ENCODE data around the gene ELAPOR2. TPM values are rescaled to one million over a fixed set of nuclear protein-coding genes. Genes with fewer than 3 reads are reported as not detected.
A peak's percentile ranks its signal among the peaks of the same experiment; 100 is the strongest.
"Not testable (repeated sequence)": the region's sequence is repeated elsewhere in the genome, so short reads cannot be mapped to it uniquely, and the experiment has no call there.

ELAPOR2 gene
- 1.1 TPM for total RNA-seq

GRCh38 chr7:87059525-87060287 lies at the start of gene ELAPOR2:
Gene ELAPOR2, minus strand, starts transcription at chr7:87059654. Its CDS starts 141 bp downstream, at chr7:87059513.
- intact Hi-C loops (cut with DNase I): loop anchor here (1.0 to 10.0 kb wide), 4 partner anchors 93 to 285 kb away; partner anchors contain the start of genes CROT and DMTF1

GRCh38 chr7:87107949-87108776 lies 48.7 kb upstream of the ELAPOR2 start:
- H3K4me3 ChIP-seq: no peak overlapping the region
- no peaks in the 10 kb centered on the region for H3K9me3 ChIP-seq
- no peak overlapping the region for H3K27ac ChIP-seq
- no peaks in the 10 kb centered on the region for H3K4me1 ChIP-seq
- no peak for TF ChIP-seq CTCF (IDR thresholded peaks at IDR 0.05)
- intact Hi-C loops (cut with DNase I): no loop called here
- H3K36me3 ChIP-seq: no peaks in the 10 kb centered on the region
- H3K27me3 ChIP-seq: no peaks in the 10 kb centered on the region
- no peak for DNase-seq (ENCODE audit: low spot score in 2 of 2)

More at GRCh38 chr7:87059525-87060287, at the start of gene ELAPOR2:
- no peaks in the 10 kb centered on the region for H3K36me3 ChIP-seq
- peak; percentile 44 to 58 (median 53) for TF ChIP-seq CTCF (IDR thresholded peaks at IDR 0.05)
- H3K4me1 ChIP-seq: peaks cover 0 to 9% of the 10 kb centered on the region in 2 donors
- peak; percentile 33 to 87 for DNase-seq (ENCODE audit: low spot score in 2 of 2)
- peak within 1 kb of the TSS in 1 of 2 donors; percentile 45 for H3K27ac ChIP-seq
- H3K27me3 ChIP-seq: no peaks in the 10 kb centered on the region
- H3K4me3 ChIP-seq: peak within 1 kb of the TSS; percentile 72 to 98
- H3K9me3 ChIP-seq: no peaks in the 10 kb centered on the region

- intact Hi-C loops (cut with DNase I): no loop called here
- Histone ChIP-seq H3K27me3 (no peaks in the 10 kb centered on the region), H3K27ac (no peak overlapping the region), H3K36me3 (no peaks in the 10 kb centered on the region), H3K4me1 (no peaks in the 10 kb centered on the region), H3K9me3 (no peaks in the 10 kb centered on the region), H3K4me3 (no peak overlapping the region)
- no peak for DNase-seq (ENCODE audit: low spot score in 2 of 2)
- TF ChIP-seq CTCF (IDR thresholded peaks at IDR 0.05): no peak
These were observed 47.6 kb upstream of the ELAPOR2 start for GRCh38 chr7:87106974-87107612.

GRCh38 chr7:87105401-87105800 lies 45.9 kb upstream of the ELAPOR2 start:
- TF ChIP-seq CTCF (IDR thresholded peaks at IDR 0.05): no peak
- DNase-seq (ENCODE audit: low spot score in 2 of 2): no peak
- Histone ChIP-seq H3K4me3 (no peak overlapping the region), H3K27me3 (no peaks in the 10 kb centered on the region), H3K27ac (no peak overlapping the region), H3K9me3 (no peaks in the 10 kb centered on the region), H3K36me3 (no peaks in the 10 kb centered on the region), H3K4me1 (no peaks in the 10 kb centered on the region)
- intact Hi-C loops (cut with DNase I): no loop called here

- DNase-seq (ENCODE audit: low spot score in 2 of 2): no peak
- Histone ChIP-seq H3K4me3 (no peak overlapping the region), H3K9me3 (peaks cover 0 to 3% of the 10 kb centered on the region in 2 donors), H3K27me3 (no peaks in the 10 kb centered on the region), H3K27ac (no peak overlapping the region), H3K36me3 (no peaks in the 10 kb centered on the region), H3K4me1 (no peaks in the 10 kb centered on the region)
- no peak for TF ChIP-seq CTCF (IDR thresholded peaks at IDR 0.05)
- intact Hi-C loops (cut with DNase I): no loop called here
These were observed 40.9 kb upstream of the ELAPOR2 start for GRCh38 chr7:87100326-87100725.

- intact Hi-C loops (cut with DNase I); H3K4me1 ChIP-seq; DNase-seq (ENCODE audit: low spot score in 2 of 2): not testable (repeated sequence)
These were observed 37.9 kb upstream of the ELAPOR2 start for GRCh38 chr7:87097375-87097774.

More at GRCh38 chr7:87097375-87097774, 37.9 kb upstream of the ELAPOR2 start:
- not testable (repeated sequence) for H3K4me3 ChIP-seq, H3K27ac ChIP-seq, H3K36me3 ChIP-seq, H3K27me3 ChIP-seq, H3K9me3 ChIP-seq
